Measurements from ENCODE around the gene A1BG. TPM values are rescaled to one million over a fixed set of nuclear protein-coding genes. Genes with fewer than 3 reads are reported as not detected.

Gene A1BG
- total and polyA plus RNA-seq, 2 of the 8 experiments (the other 6 are each of a cell fraction or from before 2014, with no cell fraction given): 20.8 to 69.6 TPM

DNA sequence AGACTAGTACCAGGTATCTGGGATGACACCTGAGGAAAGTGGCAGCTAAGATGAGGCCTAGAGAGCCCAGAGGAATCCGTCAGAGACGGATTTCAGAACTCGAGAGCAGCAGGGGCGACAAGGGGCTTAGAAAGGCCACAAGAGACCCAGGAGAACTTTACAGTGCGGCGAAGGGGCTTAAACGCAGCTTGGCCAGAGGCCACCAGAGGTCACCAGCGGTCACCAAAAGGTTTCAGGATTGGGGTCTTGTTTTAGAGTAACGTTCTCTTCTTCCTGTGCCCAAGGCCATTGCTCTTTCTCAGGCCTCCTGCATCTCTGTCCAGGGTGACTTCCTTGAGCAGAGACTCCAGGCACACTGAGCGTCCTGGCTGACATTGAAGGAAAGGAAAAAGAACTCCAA is 24.3 kb downstream of the A1BG start:
- H2AFZ ChIP-seq (ENCODE audit: low read length): no peak overlapping the region
- no peak overlapping the region for H3K9ac ChIP-seq (replicated peaks in 1 of 4; ENCODE audit: extremely low read depth in 1 of 4, low read depth in 3 of 4, low read length in 3 of 4)
- no peak overlapping the region for H3K18ac ChIP-seq (ENCODE audit: extremely low read depth, low read length)
- FAIRE-seq: peak; percentile 13
- no peak overlapping the region for H2BK12ac ChIP-seq (ENCODE audit: low read depth, low read length)
- H2BK20ac ChIP-seq (ENCODE audit: low read length): no peak overlapping the region
- no peak overlapping the region for H2BK15ac ChIP-seq (ENCODE audit: low read length)
- no peak overlapping the region for H3K14ac ChIP-seq (ENCODE audit: insufficient read length)
- DNase-seq (ENCODE audit: low read depth in 1 of 2, low spot score in 2 of 2): peak; percentile 27 to 78
- no peak overlapping the region for H4K91ac ChIP-seq (replicated peaks; ENCODE audit: insufficient read length, low read length)
- H3K56ac ChIP-seq (replicated peaks; ENCODE audit: insufficient read length, low read depth, low read length): no peak overlapping the region
- H2BK120ac ChIP-seq (replicated peaks; ENCODE audit: low read depth, low read length): no peak overlapping the region
- peaks cover 12% of the 10 kb centered on the region for H3K23me2 ChIP-seq (ENCODE audit: low read depth, low read length)
- no peaks in the 10 kb centered on the region for H3K36me3 ChIP-seq (ENCODE audit: control insufficient read depth in 2 of 4, insufficient read depth in 4 of 4, low read length in 3 of 4)
- no peak overlapping the region for H3K4me3 ChIP-seq (ENCODE audit: extremely low read depth in 1 of 4, insufficient read depth in 2 of 4, low read depth in 3 of 4, low read length in 4 of 4)
- H3K9me3 ChIP-seq (ENCODE audit: insufficient read depth in 2 of 2, low read depth in 1 of 2, low read length in 1 of 2): no peaks in the 10 kb centered on the region
- no peak overlapping the region for H4K8ac ChIP-seq (ENCODE audit: extremely low read depth, insufficient read depth, low read length)
- H3K79me1 ChIP-seq (ENCODE audit: low read depth, low read length): peaks cover 11% of the 10 kb centered on the region
- H3K27me3 ChIP-seq (replicated peaks in 1 of 4; ENCODE audit: control insufficient read depth in 3 of 4, extremely low read depth in 1 of 4, insufficient read depth in 3 of 4, low read length in 3 of 4): 0 out of 7 replicates have a peak, but pooled peaks cover 0 to 3% (median 0%) of the 10 kb centered on the region in 4 experiments
- H2AK5ac ChIP-seq (ENCODE audit: low read depth, low read length): no peak overlapping the region
- no peak overlapping the region for H2BK5ac ChIP-seq (ENCODE audit: low read depth, low read length)
- H3K4me2 ChIP-seq (ENCODE audit: insufficient read depth in 1 of 2, low read depth in 2 of 2, low read length in 2 of 2): no peak overlapping the region
- no peak overlapping the region for H3K27ac ChIP-seq (ENCODE audit: low read depth, low read length)
- TF ChIP-seq SP1 (IDR thresholded peaks at IDR 0.05; ENCODE audit: low read depth, low read length) (0 out of 2 replicates have a peak, but pooled peaks have one; percentile 26), FOSL1 (IDR thresholded peaks at IDR 0.05; ENCODE audit: insufficient read depth, low read depth, low read length) (no peak), RAD21 (IDR thresholded peaks at IDR 0.05 in 1 of 2, conservative IDR thresholded peaks at IDR 0.05 in 1 of 2; ENCODE audit: low read depth in 2 of 2, low read length in 2 of 2) (peak; percentile 79 to 82), JUND (IDR thresholded peaks at IDR 0.05; ENCODE audit: low read length) (no peak)
- TF ChIP-seq, protein P1, sequence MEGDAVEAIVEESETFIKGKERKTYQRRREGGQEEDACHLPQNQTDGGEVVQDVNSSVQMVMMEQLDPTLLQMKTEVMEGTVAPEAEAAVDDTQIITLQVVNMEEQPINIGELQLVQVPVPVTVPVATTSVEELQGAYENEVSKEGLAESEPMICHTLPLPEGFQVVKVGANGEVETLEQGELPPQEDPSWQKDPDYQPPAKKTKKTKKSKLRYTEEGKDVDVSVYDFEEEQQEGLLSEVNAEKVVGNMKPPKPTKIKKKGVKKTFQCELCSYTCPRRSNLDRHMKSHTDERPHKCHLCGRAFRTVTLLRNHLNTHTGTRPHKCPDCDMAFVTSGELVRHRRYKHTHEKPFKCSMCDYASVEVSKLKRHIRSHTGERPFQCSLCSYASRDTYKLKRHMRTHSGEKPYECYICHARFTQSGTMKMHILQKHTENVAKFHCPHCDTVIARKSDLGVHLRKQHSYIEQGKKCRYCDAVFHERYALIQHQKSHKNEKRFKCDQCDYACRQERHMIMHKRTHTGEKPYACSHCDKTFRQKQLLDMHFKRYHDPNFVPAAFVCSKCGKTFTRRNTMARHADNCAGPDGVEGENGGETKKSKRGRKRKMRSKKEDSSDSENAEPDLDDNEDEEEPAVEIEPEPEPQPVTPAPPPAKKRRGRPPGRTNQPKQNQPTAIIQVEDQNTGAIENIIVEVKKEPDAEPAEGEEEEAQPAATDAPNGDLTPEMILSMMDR (IDR thresholded peaks at IDR 0.05; ENCODE audit: control extremely low read depth in 1 of 3, insufficient read depth in 1 of 3, low read depth in 1 of 3, low read length in 3 of 3): peak; percentile 73 to 82 (median 77)
- WGBS, 2 experiments (ENCODE audit: extremely low coverage in 1 of 2, insufficient coverage in 1 of 2, insufficient read length in 1 of 2, insufficient replicate concordance in 2 of 2, low coverage in 1 of 2, low lambda C conversion rate in 2 of 2, missing lambda C conversion rate in 1 of 2): 34% methylated on average over 10 of the region's 10 CpGs; no CpG with 5 or more reads in 1 of the 2 experiments
- ChIA-PET POLR2A (ENCODE audit: partially characterized antibody) (interaction anchor here (1.0 to 1.4 kb wide), 10 partner anchors 18 to 191 kb away, joined by 3 to 5 read pairs (median 4); partner anchors contain the start of genes ZBTB45, ZNF497 and ZNF544), CTCF (ENCODE audit: partially characterized antibody) (interaction anchor here (1.0 to 4.7 kb wide), 9 partner anchors 11 to 252 kb away, joined by 3 to 30 read pairs (median 4); no protein-coding TSS in a partner anchor)
- no peaks in the 10 kb centered on the region for H3K4me1 ChIP-seq (replicated peaks in 1 of 4; ENCODE audit: control insufficient read depth in 3 of 4, insufficient read depth in 4 of 4, low read length in 3 of 4)
- no peak overlapping the region for H3K4ac ChIP-seq (replicated peaks; ENCODE audit: insufficient read length, low read depth, low read length)
- H3K79me2 ChIP-seq (ENCODE audit: control insufficient read depth in 1 of 2, insufficient read depth in 2 of 2, low read length in 2 of 2): peaks cover 0 to 15% of the 10 kb centered on the region in 2 experiments; a peak in 2 of 4 replicates
- H3K23ac ChIP-seq (ENCODE audit: insufficient read length): no peak overlapping the region
- H4K5ac ChIP-seq (ENCODE audit: insufficient read length, low read depth, low read length): no peak overlapping the region
- peaks cover 0 to 3% of the 10 kb centered on the region in 2 experiments for H4K20me1 ChIP-seq (replicated peaks in 1 of 2; ENCODE audit: control insufficient read depth in 1 of 2, insufficient read depth in 2 of 2, low read length in 2 of 2)
